SK-N-SH treated with all-trans-retinoic acid at 6 μM for 48 hours (cell line): ENCODE measurements around the gene STK11IP.

Source experiments
- CREB5 ChIP-seq: fragments of 250-450 bp; sonication (Bioruptor Pico); IDR thresholded peaks from 2 replicates; pipeline ENCODE4 v1.5.1; 2020; ENCODE audit warnings: low read depth, mild to moderate bottlenecking, moderate library complexity
- CSDC2 ChIP-seq: fragments of 250-450 bp; sonication (Bioruptor Pico); IDR thresholded peaks from 2 replicates; pipeline ENCODE4 v1.5.0; 2020; ENCODE audit warnings: mild to moderate bottlenecking, moderate library complexity
- CSRNP3 ChIP-seq: fragments of 250-450 bp; sonication (Bioruptor Pico); IDR thresholded peaks from 2 replicates; pipeline ENCODE4 v1.5.1; 2021; ENCODE audit warnings: mild to moderate bottlenecking, moderate library complexity
- OSR1 ChIP-seq: fragments of 250-450 bp; sonication (Bioruptor Pico); IDR thresholded peaks from 2 replicates; pipeline ENCODE4 v1.8.0; 2022; ENCODE audit warnings: moderate library complexity, mild to moderate bottlenecking, inconsistent platforms
- RARB ChIP-seq: fragments of 250-450 bp; sonication (Bioruptor Pico); IDR thresholded peaks from 2 replicates; pipeline ENCODE4 v1.8.0; 2021; ENCODE audit warnings: mild to moderate bottlenecking, moderate library complexity
- TSHZ2 ChIP-seq: fragments of 250-450 bp; sonication (Bioruptor Pico); IDR thresholded peaks from 2 replicates; pipeline ENCODE4 v1.5.0; 2020; ENCODE audit warnings: mild to moderate bottlenecking, moderate library complexity
- ZC3H10 ChIP-seq: fragments of 250-450 bp; sonication (Bioruptor Pico); IDR thresholded peaks from 2 replicates; pipeline ENCODE4 v1.5.1; 2021; ENCODE audit warnings: mild to moderate bottlenecking, moderate library complexity
- ZFP30 ChIP-seq: fragments of 450-650 bp; formaldehyde crosslinking; IDR thresholded peaks from 2 replicates; pipeline ENCODE4 v1.5.0; 2022; ENCODE audit warnings: mild to moderate bottlenecking, moderate library complexity
- ZNF565 ChIP-seq: fragments of 450-650 bp; formaldehyde crosslinking; conservative IDR thresholded peaks from 2 replicates; pipeline ENCODE4 v1.5.0; 2020; ENCODE audit warnings: low read depth, mild to moderate bottlenecking, moderate library complexity
- ZNF70 ChIP-seq: fragments of 450-650 bp; formaldehyde crosslinking; IDR thresholded peaks from 2 replicates; pipeline ENCODE4 v1.5.0; 2020; ENCODE audit warnings: mild to moderate bottlenecking, moderate library complexity
- ZNF8 ChIP-seq: fragments of 450-650 bp; formaldehyde crosslinking; IDR thresholded peaks from 2 replicates; pipeline ENCODE4 v1.5.0; 2020; ENCODE audit warnings: mild to moderate bottlenecking, moderate library complexity
- TF ChIP-seq, protein P1 (sequence below): fragments of 250-450 bp; sonication (Bioruptor Pico); IDR thresholded peaks from 2 replicates; pipeline ENCODE4 v1.8.0; 2021; ENCODE audit warnings: low read depth, mild to moderate bottlenecking, moderate library complexity, borderline replicate concordance
- TF ChIP-seq, protein P2 (sequence below): fragments of 250-450 bp; sonication (Bioruptor Pico); IDR thresholded peaks from 2 replicates; pipeline ENCODE4 v1.8.0; 2020; ENCODE audit warnings: mild to moderate bottlenecking, moderate library complexity, borderline replicate concordance

- TF ChIP-seq ZC3H10 (CRISPR knock-in tag) (no peak), CSDC2 (CRISPR knock-in tag) (no peak), ZNF8 (CRISPR knock-in tag) (no peak), CREB5 (no peak), ZNF565 (no peak), ZNF70 (CRISPR knock-in tag) (no peak), CSRNP3 (CRISPR knock-in tag) (no peak), RARB (CRISPR knock-in tag) (no peak), ZFP30 (CRISPR knock-in tag) (no peak), TSHZ2 (no peak), OSR1 (CRISPR knock-in tag) (no peak)
- TF ChIP-seq, protein P1, sequence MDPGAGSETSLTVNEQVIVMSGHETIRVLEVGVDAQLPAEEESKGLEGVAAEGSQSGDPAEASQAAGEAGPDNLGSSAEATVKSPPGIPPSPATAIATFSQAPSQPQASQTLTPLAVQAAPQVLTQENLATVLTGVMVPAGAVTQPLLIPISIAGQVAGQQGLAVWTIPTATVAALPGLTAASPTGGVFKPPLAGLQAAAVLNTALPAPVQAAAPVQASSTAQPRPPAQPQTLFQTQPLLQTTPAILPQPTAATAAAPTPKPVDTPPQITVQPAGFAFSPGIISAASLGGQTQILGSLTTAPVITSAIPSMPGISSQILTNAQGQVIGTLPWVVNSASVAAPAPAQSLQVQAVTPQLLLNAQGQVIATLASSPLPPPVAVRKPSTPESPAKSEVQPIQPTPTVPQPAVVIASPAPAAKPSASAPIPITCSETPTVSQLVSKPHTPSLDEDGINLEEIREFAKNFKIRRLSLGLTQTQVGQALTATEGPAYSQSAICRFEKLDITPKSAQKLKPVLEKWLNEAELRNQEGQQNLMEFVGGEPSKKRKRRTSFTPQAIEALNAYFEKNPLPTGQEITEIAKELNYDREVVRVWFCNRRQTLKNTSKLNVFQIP (CRISPR knock-in tag): no peak
- TF ChIP-seq, protein P2, sequence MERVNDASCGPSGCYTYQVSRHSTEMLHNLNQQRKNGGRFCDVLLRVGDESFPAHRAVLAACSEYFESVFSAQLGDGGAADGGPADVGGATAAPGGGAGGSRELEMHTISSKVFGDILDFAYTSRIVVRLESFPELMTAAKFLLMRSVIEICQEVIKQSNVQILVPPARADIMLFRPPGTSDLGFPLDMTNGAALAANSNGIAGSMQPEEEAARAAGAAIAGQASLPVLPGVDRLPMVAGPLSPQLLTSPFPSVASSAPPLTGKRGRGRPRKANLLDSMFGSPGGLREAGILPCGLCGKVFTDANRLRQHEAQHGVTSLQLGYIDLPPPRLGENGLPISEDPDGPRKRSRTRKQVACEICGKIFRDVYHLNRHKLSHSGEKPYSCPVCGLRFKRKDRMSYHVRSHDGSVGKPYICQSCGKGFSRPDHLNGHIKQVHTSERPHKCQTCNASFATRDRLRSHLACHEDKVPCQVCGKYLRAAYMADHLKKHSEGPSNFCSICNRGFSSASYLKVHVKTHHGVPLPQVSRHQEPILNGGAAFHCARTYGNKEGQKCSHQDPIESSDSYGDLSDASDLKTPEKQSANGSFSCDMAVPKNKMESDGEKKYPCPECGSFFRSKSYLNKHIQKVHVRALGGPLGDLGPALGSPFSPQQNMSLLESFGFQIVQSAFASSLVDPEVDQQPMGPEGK (CRISPR knock-in tag): no peak
These were observed 37.5 kb downstream of the STK11IP start for GRCh38 chr2:219634951-219635751.
